ENCODE measurements around the gene RNF213.

DNA sequence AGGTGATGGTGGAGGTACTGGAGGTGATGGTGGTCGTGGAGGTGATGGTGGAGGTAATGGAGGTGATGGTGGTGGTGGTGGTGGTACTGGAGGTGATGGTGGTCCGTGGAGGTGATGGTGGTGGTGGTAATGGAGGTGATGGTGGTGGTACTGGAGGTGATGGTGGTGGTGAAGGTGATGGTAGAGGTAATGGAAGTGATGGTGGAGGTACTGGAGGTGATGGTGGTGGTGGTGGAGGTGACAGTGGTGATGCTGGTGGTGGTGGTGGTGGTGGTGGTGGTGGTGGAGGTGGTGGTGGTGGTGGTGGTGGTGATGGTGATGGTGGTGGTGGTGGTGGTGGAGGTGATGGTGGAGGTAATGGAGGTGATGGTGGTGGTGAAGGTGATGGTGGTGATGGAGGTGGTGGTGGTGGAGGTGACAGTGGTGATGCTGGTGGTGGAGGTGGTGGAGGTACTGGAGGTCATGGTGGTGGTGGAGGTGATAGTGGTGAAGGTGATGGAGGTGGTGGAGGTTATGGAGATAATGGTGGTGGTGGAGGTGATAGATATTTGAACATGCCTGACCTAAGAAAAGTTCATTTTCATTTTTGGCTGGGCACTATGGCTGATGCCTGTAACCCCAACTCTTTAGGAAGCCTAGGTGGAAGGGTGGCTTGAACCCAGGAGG is 55.0 kb downstream of the RNF213 start:
- TF ChIP-seq, protein P1, sequence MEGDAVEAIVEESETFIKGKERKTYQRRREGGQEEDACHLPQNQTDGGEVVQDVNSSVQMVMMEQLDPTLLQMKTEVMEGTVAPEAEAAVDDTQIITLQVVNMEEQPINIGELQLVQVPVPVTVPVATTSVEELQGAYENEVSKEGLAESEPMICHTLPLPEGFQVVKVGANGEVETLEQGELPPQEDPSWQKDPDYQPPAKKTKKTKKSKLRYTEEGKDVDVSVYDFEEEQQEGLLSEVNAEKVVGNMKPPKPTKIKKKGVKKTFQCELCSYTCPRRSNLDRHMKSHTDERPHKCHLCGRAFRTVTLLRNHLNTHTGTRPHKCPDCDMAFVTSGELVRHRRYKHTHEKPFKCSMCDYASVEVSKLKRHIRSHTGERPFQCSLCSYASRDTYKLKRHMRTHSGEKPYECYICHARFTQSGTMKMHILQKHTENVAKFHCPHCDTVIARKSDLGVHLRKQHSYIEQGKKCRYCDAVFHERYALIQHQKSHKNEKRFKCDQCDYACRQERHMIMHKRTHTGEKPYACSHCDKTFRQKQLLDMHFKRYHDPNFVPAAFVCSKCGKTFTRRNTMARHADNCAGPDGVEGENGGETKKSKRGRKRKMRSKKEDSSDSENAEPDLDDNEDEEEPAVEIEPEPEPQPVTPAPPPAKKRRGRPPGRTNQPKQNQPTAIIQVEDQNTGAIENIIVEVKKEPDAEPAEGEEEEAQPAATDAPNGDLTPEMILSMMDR (IDR thresholded peaks at IDR 0.05) = no peak
- TF ChIP-seq POLR2A (IDR thresholded peaks at IDR 0.05) = no peak
- no peak for TF ChIP-seq POLR2AphosphoS5 (IDR thresholded peaks at IDR 0.05)
- no peak for TF ChIP-seq EP300 (IDR thresholded peaks at IDR 0.05)
